ENCODE results near the gene PVALB.

DNA sequence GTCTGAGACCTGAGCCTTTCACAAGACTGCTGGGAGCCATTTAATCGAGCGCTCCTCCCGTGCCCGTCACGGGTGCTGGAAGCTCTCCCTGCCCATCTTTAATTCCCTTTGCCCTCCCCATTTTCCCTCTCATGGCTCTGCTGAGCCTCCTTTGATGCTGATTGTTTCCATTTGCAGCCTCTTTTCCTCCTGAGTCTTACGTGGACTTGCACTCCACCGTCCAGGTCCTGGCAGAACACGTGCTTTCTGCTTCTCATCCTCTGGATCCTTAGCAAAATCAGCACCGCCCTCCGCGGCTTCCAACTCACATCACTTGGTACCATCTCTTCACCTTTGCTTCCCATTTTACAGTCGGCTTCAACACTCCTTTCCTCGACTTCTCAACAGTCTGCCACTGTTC lies 48.2 kb downstream of the PVALB start:
- TF ChIP-seq, protein P1, sequence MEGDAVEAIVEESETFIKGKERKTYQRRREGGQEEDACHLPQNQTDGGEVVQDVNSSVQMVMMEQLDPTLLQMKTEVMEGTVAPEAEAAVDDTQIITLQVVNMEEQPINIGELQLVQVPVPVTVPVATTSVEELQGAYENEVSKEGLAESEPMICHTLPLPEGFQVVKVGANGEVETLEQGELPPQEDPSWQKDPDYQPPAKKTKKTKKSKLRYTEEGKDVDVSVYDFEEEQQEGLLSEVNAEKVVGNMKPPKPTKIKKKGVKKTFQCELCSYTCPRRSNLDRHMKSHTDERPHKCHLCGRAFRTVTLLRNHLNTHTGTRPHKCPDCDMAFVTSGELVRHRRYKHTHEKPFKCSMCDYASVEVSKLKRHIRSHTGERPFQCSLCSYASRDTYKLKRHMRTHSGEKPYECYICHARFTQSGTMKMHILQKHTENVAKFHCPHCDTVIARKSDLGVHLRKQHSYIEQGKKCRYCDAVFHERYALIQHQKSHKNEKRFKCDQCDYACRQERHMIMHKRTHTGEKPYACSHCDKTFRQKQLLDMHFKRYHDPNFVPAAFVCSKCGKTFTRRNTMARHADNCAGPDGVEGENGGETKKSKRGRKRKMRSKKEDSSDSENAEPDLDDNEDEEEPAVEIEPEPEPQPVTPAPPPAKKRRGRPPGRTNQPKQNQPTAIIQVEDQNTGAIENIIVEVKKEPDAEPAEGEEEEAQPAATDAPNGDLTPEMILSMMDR (conservative IDR thresholded peaks at IDR 0.05; ENCODE audit: low read depth, low read length) = no peak
- TF ChIP-seq POLR2A (IDR thresholded peaks at IDR 0.05; ENCODE audit: low read depth, low read length) (no peak), RFX5 (IDR thresholded peaks at IDR 0.05; ENCODE audit: low read depth, low read length) (no peak), MAFK (IDR thresholded peaks at IDR 0.05; ENCODE audit: low read depth, low read length) (no peak), SMC3 (IDR thresholded peaks at IDR 0.05; ENCODE audit: low read depth, low read length) (no peak), RCOR1 (IDR thresholded peaks at IDR 0.05; ENCODE audit: insufficient replicate concordance, low read length) (no peak), NFE2L2 (IDR thresholded peaks at IDR 0.05; ENCODE audit: low read depth, low read length) (no peak), MXI1 (IDR thresholded peaks at IDR 0.05; ENCODE audit: borderline replicate concordance, low read depth, low read length) (no peak)
